ENCODE measurements around the gene EXOC7.

The EXOC7 gene

GRCh38 chr17:76103274-76104139, at the start of gene EXOC7:
TSS of gene EXOC7 (minus strand) at chr17:76103787. CDS start at chr17:76103692, 95 bp downstream.
- DNase-seq, result peak; percentile 90

GRCh38 chr17:76153202-76153601, 49.6 kb upstream of the EXOC7 start:
- DNase-seq, result no peak

- DNase-seq, result no peak
These were observed 49.0 kb upstream of the EXOC7 start for GRCh38 chr17:76152591-76152990.

GRCh38 chr17:76151896-76152454, 48.4 kb upstream of the EXOC7 start:
- no peak for DNase-seq

GRCh38 chr17:76150712-76151622, 47.4 kb upstream of the EXOC7 start:
- DNase-seq, result no peak

GRCh38 chr17:76149214-76149613, 45.6 kb upstream of the EXOC7 start:
- no peak for DNase-seq

GRCh38 chr17:76148015-76148326, 44.4 kb upstream of the EXOC7 start:
- DNase-seq, result no peak

- DNase-seq, result peak; percentile 31
These were observed 43.8 kb upstream of the EXOC7 start for GRCh38 chr17:76147211-76148014.

GRCh38 chr17:76146053-76146851, 42.7 kb upstream of the EXOC7 start:
- DNase-seq, result no peak

- no peak for DNase-seq
These were observed 41.9 kb upstream of the EXOC7 start for GRCh38 chr17:76145231-76146052.

GRCh38 chr17:76142585-76143041, 39.0 kb upstream of the EXOC7 start:
- DNase-seq, result no peak

GRCh38 chr17:76142039-76142584, 38.5 kb upstream of the EXOC7 start:
- DNase-seq, result no peak

GRCh38 chr17:76141212-76142038, 37.8 kb upstream of the EXOC7 start, which contains the start of gene FOXJ1:
TSS of gene FOXJ1 (minus strand) at chr17:76141245. CDS start at chr17:76140395, 850 bp downstream.
- DNase-seq, result peak; percentile 73

GRCh38 chr17:76140661-76141211, 37.1 kb upstream of the EXOC7 start:
- no peak for DNase-seq

GRCh38 chr17:76139801-76140660, 36.4 kb upstream of the EXOC7 start:
- no peak for DNase-seq

GRCh38 chr17:76138896-76139752, 35.5 kb upstream of the EXOC7 start:
- no peak for DNase-seq
